GM12878 (cell line): ENCODE results near the gene SLC5A6. TPM values are rescaled to one million over a fixed set of nuclear protein-coding genes. Genes with fewer than 3 reads are reported as not detected.

ENCODE experiments used
- ATAC-seq: fragments of 200-7000 bp; cut with Tn5 transposase; 3 replicates; pipeline ENCODE4 v1.9.1; 2020; ENCODE audit warnings: mild to moderate bottlenecking, moderate library complexity
- BruUV-seq: library from RNA; stranded (reverse); fragments of 400-500 nt; replicated peaks from 2 replicates; lab custom pipeline; 2021; lab: Mats Ljungman, UMichigan
- CTCF ChIA-PET: fragments of 300-600 bp; sonication (Branson Sonifier 250); formaldehyde crosslinking; extraction: SDS; loops from one replicate; lab custom pipeline; 2021; ENCODE audit warnings: inconsistent platforms; lab: Yijun Ruan, JAX
- POLR2A ChIA-PET: fragments of 350-600 bp; formaldehyde crosslinking; extraction: SDS; loops from one replicate; lab custom pipeline; 2021; ENCODE audit warnings: inconsistent platforms; lab: Charles Lee
- RAD21 ChIA-PET: fragments of 300-600 bp; sonication (Branson Sonifier 250); formaldehyde crosslinking; loops from one replicate; lab custom pipeline; 2023; ENCODE audit warnings: antibody characterized with exemption; ENCODE audit not compliant: unreplicated experiment; lab: Charles Lee
- SMC1A ChIA-PET: fragments of 300-600 bp; sonication (Branson Sonifier 250); formaldehyde crosslinking; loops from one replicate; lab custom pipeline; 2023; ENCODE audit not compliant: unreplicated experiment, uncharacterized antibody; lab: Charles Lee
- DNase-seq: peaks from one replicate; pipeline ENCODE4 v3.0.0-alpha.2; 2011; ENCODE audit warnings: low read depth, low spot score
- FAIRE-seq: peaks from 3 replicates; lab custom pipeline; 2011; peaks lifted over from hg19 to GRCh38; lab: Jason Lieb, UNC
- H2AFZ ChIP-seq: 2 replicates; pipeline ENCODE4 v1.6.0; 2011; ENCODE audit warnings: low read depth, low read length, control low read depth; ENCODE audit not compliant: control insufficient read depth
- H3K27ac ChIP-seq: 2 replicates; pipeline ENCODE4 v1.5.1; 2011; ENCODE audit warnings: control low read depth; ENCODE audit not compliant: control insufficient read depth, insufficient read depth
- H3K27me3 ChIP-seq, 2 experiments: replicated peaks in 1 of 2; 2 replicates each; pipeline versions ENCODE4 v1.6.0 to v1.6.1; 2011; ENCODE audit warnings: low read length in 1 of 2; ENCODE audit not compliant: control insufficient read depth in 2 of 2, insufficient read depth in 2 of 2
- H3K36me3 ChIP-seq, 2 experiments: 2 replicates each; pipeline ENCODE4 v1.5.1; 2011; ENCODE audit warnings: low read length in 1 of 2; ENCODE audit not compliant: control insufficient read depth in 2 of 2, insufficient read depth in 2 of 2
- H3K4me1 ChIP-seq: 2 replicates; pipeline ENCODE4 v1.6.1; 2011; ENCODE audit warnings: mild to moderate bottlenecking, low read length, moderate library complexity, mixed read lengths; ENCODE audit not compliant: control insufficient read depth, insufficient read depth
- H3K4me2 ChIP-seq: 2 replicates; pipeline ENCODE4 v1.6.0; 2011; ENCODE audit warnings: control low read depth; ENCODE audit not compliant: control insufficient read depth, insufficient read depth
- H3K4me3 ChIP-seq: fragments of 200-600 bp; sonication (generic); 2 replicates; pipeline ENCODE4 v1.5.1; 2016
- H3K79me2 ChIP-seq: 2 replicates; pipeline ENCODE4 v1.6.0; 2011; ENCODE audit warnings: low read length; ENCODE audit not compliant: control insufficient read depth, insufficient read depth
- H3K9ac ChIP-seq: 2 replicates; pipeline ENCODE4 v1.8.0; 2011; ENCODE audit warnings: low read length, control low read depth, mixed read lengths; ENCODE audit not compliant: control insufficient read depth, insufficient read depth
- H3K9me3 ChIP-seq: replicated peaks from 3 replicates; pipeline ENCODE4 v1.5.1; 2011; ENCODE audit warnings: mild to moderate bottlenecking, low read length; ENCODE audit not compliant: control insufficient read depth, insufficient read depth
- H4K20me1 ChIP-seq: 2 replicates; pipeline ENCODE4 v1.6.0; 2011; ENCODE audit not compliant: control insufficient read depth, insufficient read depth
- CBX5 ChIP-seq: sonication (generic); IDR thresholded peaks from 2 replicates; pipeline ENCODE4 v1.6.1; 2016; ENCODE audit warnings: low read depth, moderate library complexity, mild to moderate bottlenecking, inconsistent platforms
- HSF1 ChIP-seq: fragments of 150-350 bp; IDR thresholded peaks from 2 replicates; pipeline ENCODE4 v1.6.1; 2014; ENCODE audit warnings: mild to moderate bottlenecking, low read depth, low read length
- MAX ChIP-seq: IDR thresholded peaks from 2 replicates; pipeline ENCODE4 v1.6.1; 2012; ENCODE audit warnings: low read depth, low read length, improper control_type of control experiment
- PML ChIP-seq: IDR thresholded peaks from 2 replicates; pipeline ENCODE4 v1.6.1; 2012; ENCODE audit warnings: low read length, inconsistent platforms
- PRDM15 ChIP-seq: fragments of 450-650 bp; formaldehyde crosslinking; IDR thresholded peaks from 2 replicates; pipeline ENCODE4 v1.4.0; 2020; ENCODE audit warnings: mild to moderate bottlenecking, moderate library complexity
- RUNX3 ChIP-seq: IDR thresholded peaks from 2 replicates; pipeline ENCODE4 v1.6.1; 2012; ENCODE audit warnings: low read length, inconsistent platforms
- SREBF1 ChIP-seq: IDR thresholded peaks from 2 replicates; pipeline ENCODE4 v1.6.1; 2012; ENCODE audit warnings: mild to moderate bottlenecking, low read length
- ZNF274 ChIP-seq: IDR thresholded peaks from one replicate; pipeline ENCODE4 v1.8.0; 2011; ENCODE audit not compliant: insufficient read length, insufficient read depth
- WGBS: methylation state at CpG from one replicate; pipeline ENCODE4 v1.1.6; 2016; ENCODE audit warnings: low lambda C conversion rate; ENCODE audit not compliant: insufficient replicate concordance, insufficient coverage; ENCODE audit errors: missing lambda C conversion rate; 5-methylcytosine and 5-hydroxymethylcytosine counted together
- in situ Hi-C: fragments of 300-500 bp; cut with MboI; formaldehyde crosslinking; loops from 9 replicates; pipeline ENCODE4 v1.14.3; 2018; ENCODE audit warnings: mixed read lengths
- intact Hi-C: fragments of 100-400 bp; cut with micrococcal nuclease; formaldehyde crosslinking; loops from one replicate; pipeline ENCODE4 v1.14.2; 2022; ENCODE audit not compliant: unreplicated experiment
- polyA plus RNA-seq, 11 experiments: library from polyadenylated mRNA; depleted of rRNA in 4 of 11; unstranded in 6 of 11; stranded (reverse) in 5 of 11; fragments of >200 nt; fragmentation: Nextera tagmentation in 4 of 11; fragmentation: Illumina TruSeq in 1 of 11; extraction: Ambion mirVana in 4 of 11; extraction: Trizol in 1 of 11; gene quantifications; 1 replicate in 1 of 11; 2 replicates in 10 of 11; pipeline versions ENCODE4 v1.2.1 to v1.2.3, GENCODE V29; 2011 to 2016; ENCODE audit warnings: inconsistent platforms in 2 of 11, missing spikeins in 2 of 11, low read depth in 1 of 11
- total RNA-seq, 4 experiments: library from RNA; depleted of rRNA in 3 of 4; stranded (reverse); fragments of >200 nt in 3 of 4; fragmentation: Illumina TruSeq in 1 of 4; extraction: Trizol in 1 of 4; gene quantifications; 2 replicates each; pipeline versions ENCODE4 v1.2.1 to v1.2.3, GENCODE V29; 2013 to 2021
- TF ChIP-seq, protein P1 (sequence below): fragments of 450-650 bp; formaldehyde crosslinking; IDR thresholded peaks from 2 replicates; pipeline ENCODE4 v1.5.0; 2022; ENCODE audit warnings: mild to moderate bottlenecking, missing genetic modification characterization
- TF ChIP-seq, protein P2 (sequence below): IDR thresholded peaks from 2 replicates; pipeline ENCODE4 v1.6.1; 2012; ENCODE audit warnings: low read depth, low read length, improper control_type of control experiment

The SLC5A6 gene
- total and polyA plus RNA-seq, 10 of the 15 experiments (the other 5 are each of a cell fraction or from before 2014, with no cell fraction given): 13.1 to 101 (median 55.3) TPM

- Histone ChIP-seq H3K36me3 (no peaks in the 10 kb centered on the region), H3K4me1 (peaks cover 11% of the 10 kb centered on the region), H3K27me3 (no peaks in the 10 kb centered on the region), H3K4me3 (no peak overlapping the region), H3K9me3 (no peaks in the 10 kb centered on the region; the same call in 2 of the 3 replicates), H3K27ac (no peak overlapping the region), H3K4me2 (no peak overlapping the region), H4K20me1 (no peaks in the 10 kb centered on the region), H2AFZ (no peak overlapping the region), H3K79me2 (no peaks in the 10 kb centered on the region), H3K9ac (no peak overlapping the region)
- ChIA-PET RAD21 (interaction anchor here (0.6 kb wide), 1 partner anchor 120 kb away, joined by 4 read pairs; no protein-coding TSS in a partner anchor), CTCF (interaction anchor here (2.1 to 2.2 kb wide), 2 partner anchors 12 to 145 kb away, joined by 5 read pairs; no protein-coding TSS in a partner anchor), POLR2A (interaction anchor here (1.0 kb wide), 1 partner anchor 33 kb away, joined by 3 read pairs; no protein-coding TSS in a partner anchor), SMC1A (interaction anchor here (0.9 kb wide), 1 partner anchor 12 kb away, joined by 3 read pairs; no protein-coding TSS in a partner anchor)
- intact Hi-C loops (no loop called here), in situ Hi-C loops (no loop called here)
- FAIRE-seq (no peak), ATAC-seq (no peak), DNase-seq (no peak)
- BruUV-seq: no TSS peak
- 56% methylated on average over 6 of the region's 6 CpGs for WGBS
- TF ChIP-seq RUNX3 (no peak), MAX (no peak), CBX5 (no peak), PRDM15 (CRISPR knock-in tag) (no peak), ZNF274 (no peak), HSF1 (no peak), SREBF1 (no peak), PML (no peak)
- TF ChIP-seq, protein P1, sequence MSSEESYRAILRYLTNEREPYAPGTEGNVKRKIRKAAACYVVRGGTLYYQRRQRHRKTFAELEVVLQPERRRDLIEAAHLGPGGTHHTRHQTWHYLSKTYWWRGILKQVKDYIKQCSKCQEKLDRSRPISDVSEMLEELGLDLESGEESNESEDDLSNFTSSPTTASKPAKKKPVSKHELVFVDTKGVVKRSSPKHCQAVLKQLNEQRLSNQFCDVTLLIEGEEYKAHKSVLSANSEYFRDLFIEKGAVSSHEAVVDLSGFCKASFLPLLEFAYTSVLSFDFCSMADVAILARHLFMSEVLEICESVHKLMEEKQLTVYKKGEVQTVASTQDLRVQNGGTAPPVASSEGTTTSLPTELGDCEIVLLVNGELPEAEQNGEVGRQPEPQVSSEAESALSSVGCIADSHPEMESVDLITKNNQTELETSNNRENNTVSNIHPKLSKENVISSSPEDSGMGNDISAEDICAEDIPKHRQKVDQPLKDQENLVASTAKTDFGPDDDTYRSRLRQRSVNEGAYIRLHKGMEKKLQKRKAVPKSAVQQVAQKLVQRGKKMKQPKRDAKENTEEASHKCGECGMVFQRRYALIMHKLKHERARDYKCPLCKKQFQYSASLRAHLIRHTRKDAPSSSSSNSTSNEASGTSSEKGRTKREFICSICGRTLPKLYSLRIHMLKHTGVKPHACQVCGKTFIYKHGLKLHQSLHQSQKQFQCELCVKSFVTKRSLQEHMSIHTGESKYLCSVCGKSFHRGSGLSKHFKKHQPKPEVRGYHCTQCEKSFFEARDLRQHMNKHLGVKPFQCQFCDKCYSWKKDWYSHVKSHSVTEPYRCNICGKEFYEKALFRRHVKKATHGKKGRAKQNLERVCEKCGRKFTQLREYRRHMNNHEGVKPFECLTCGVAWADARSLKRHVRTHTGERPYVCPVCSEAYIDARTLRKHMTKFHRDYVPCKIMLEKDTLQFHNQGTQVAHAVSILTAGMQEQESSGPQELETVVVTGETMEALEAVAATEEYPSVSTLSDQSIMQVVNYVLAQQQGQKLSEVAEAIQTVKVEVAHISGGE (CRISPR knock-in tag): no peak
- TF ChIP-seq, protein P2, sequence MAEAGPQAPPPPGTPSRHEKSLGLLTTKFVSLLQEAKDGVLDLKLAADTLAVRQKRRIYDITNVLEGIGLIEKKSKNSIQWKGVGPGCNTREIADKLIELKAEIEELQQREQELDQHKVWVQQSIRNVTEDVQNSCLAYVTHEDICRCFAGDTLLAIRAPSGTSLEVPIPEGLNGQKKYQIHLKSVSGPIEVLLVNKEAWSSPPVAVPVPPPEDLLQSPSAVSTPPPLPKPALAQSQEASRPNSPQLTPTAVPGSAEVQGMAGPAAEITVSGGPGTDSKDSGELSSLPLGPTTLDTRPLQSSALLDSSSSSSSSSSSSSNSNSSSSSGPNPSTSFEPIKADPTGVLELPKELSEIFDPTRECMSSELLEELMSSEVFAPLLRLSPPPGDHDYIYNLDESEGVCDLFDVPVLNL: no peak
Measured at GRCh38 chr2:27158468-27158867, 53.6 kb downstream of the SLC5A6 start.
